ENCODE data around the gene LNX1.

LNX1 gene

GRCh38 chr4:53608649-53609048 is 17.4 kb upstream of the LNX1 start:
- Histone ChIP-seq H3K27me3 (replicated peaks; ENCODE audit: control insufficient read depth, insufficient read depth, low read length) (no peaks in the 10 kb centered on the region), H3K4me3 (replicated peaks; ENCODE audit: low read depth, low read length) (no peak overlapping the region), H3K36me3 (ENCODE audit: control insufficient read depth, insufficient read depth, low read length) (no peaks in the 10 kb centered on the region)
- no peak for DNase-seq (ENCODE audit: extremely low read depth, insufficient read length)
- TF ChIP-seq CTCF (IDR thresholded peaks at IDR 0.05; ENCODE audit: insufficient read depth, low read length, poor library complexity, severe bottlenecking): no peak

GRCh38 chr4:53608242-53608641 is 17.0 kb upstream of the LNX1 start:
- H3K27me3 ChIP-seq (replicated peaks; ENCODE audit: control insufficient read depth, insufficient read depth, low read length): no peaks in the 10 kb centered on the region
- no peaks in the 10 kb centered on the region for H3K36me3 ChIP-seq (ENCODE audit: control insufficient read depth, insufficient read depth, low read length)
- DNase-seq (ENCODE audit: extremely low read depth, insufficient read length): no peak
- H3K4me3 ChIP-seq (replicated peaks; ENCODE audit: low read depth, low read length): no peak overlapping the region
- no peak for TF ChIP-seq CTCF (IDR thresholded peaks at IDR 0.05; ENCODE audit: insufficient read depth, low read length, poor library complexity, severe bottlenecking)

- H3K27me3 ChIP-seq (replicated peaks; ENCODE audit: control insufficient read depth, insufficient read depth, low read length): no peaks in the 10 kb centered on the region
- H3K4me3 ChIP-seq (replicated peaks; ENCODE audit: low read depth, low read length): no peak overlapping the region
- no peak for DNase-seq (ENCODE audit: extremely low read depth, insufficient read length)
- H3K36me3 ChIP-seq (ENCODE audit: control insufficient read depth, insufficient read depth, low read length): no peaks in the 10 kb centered on the region
- no peak for TF ChIP-seq CTCF (IDR thresholded peaks at IDR 0.05; ENCODE audit: insufficient read depth, low read length, poor library complexity, severe bottlenecking)
Observed at GRCh38 chr4:53605783-53606182, 14.5 kb upstream of the LNX1 start.

- DNase-seq (ENCODE audit: extremely low read depth, insufficient read length): no peak
- no peak for TF ChIP-seq CTCF (IDR thresholded peaks at IDR 0.05; ENCODE audit: insufficient read depth, low read length, poor library complexity, severe bottlenecking)
- Histone ChIP-seq H3K36me3 (ENCODE audit: control insufficient read depth, insufficient read depth, low read length) (no peaks in the 10 kb centered on the region), H3K4me3 (replicated peaks; ENCODE audit: low read depth, low read length) (no peak overlapping the region), H3K27me3 (replicated peaks; ENCODE audit: control insufficient read depth, insufficient read depth, low read length) (no peaks in the 10 kb centered on the region)
Observed at GRCh38 chr4:53602390-53602789, 11.1 kb upstream of the LNX1 start.

- no peaks in the 10 kb centered on the region for H3K36me3 ChIP-seq (ENCODE audit: control insufficient read depth, insufficient read depth, low read length)
- peak; percentile 68 for TF ChIP-seq CTCF (IDR thresholded peaks at IDR 0.05; ENCODE audit: insufficient read depth, low read length, poor library complexity, severe bottlenecking)
- H3K4me3 ChIP-seq (replicated peaks; ENCODE audit: low read depth, low read length): no peak overlapping the region
- peak; percentile 45 for DNase-seq (ENCODE audit: extremely low read depth, insufficient read length)
- no peaks in the 10 kb centered on the region for H3K27me3 ChIP-seq (replicated peaks; ENCODE audit: control insufficient read depth, insufficient read depth, low read length)
Observed at GRCh38 chr4:53601251-53601764, 10.0 kb upstream of the LNX1 start.

GRCh38 chr4:53599632-53600031 is 8.3 kb upstream of the LNX1 start:
- Histone ChIP-seq H3K4me3 (replicated peaks; ENCODE audit: low read depth, low read length) (no peak overlapping the region), H3K27me3 (replicated peaks; ENCODE audit: control insufficient read depth, insufficient read depth, low read length) (no peaks in the 10 kb centered on the region), H3K36me3 (ENCODE audit: control insufficient read depth, insufficient read depth, low read length) (no peaks in the 10 kb centered on the region)
- DNase-seq (ENCODE audit: extremely low read depth, insufficient read length): no peak
- no peak for TF ChIP-seq CTCF (IDR thresholded peaks at IDR 0.05; ENCODE audit: insufficient read depth, low read length, poor library complexity, severe bottlenecking)
